GM12878 (cell line): Measurements from ENCODE around the gene DNAH11. TPM values are rescaled to one million over a fixed set of nuclear protein-coding genes. Genes with fewer than 3 reads are reported as not detected.
A peak's percentile ranks its signal among the peaks of the same experiment; 100 is the strongest.

Experiments
- ATAC-seq: fragments of 200-7000 bp; cut with Tn5 transposase; 3 replicates; pipeline ENCODE4 v1.9.1; 2020; ENCODE audit warnings: mild to moderate bottlenecking, moderate library complexity
- BruUV-seq: library from RNA; stranded (reverse); fragments of 400-500 nt; replicated peaks from 2 replicates; lab custom pipeline; 2021; lab: Mats Ljungman, UMichigan
- CTCF ChIA-PET: fragments of 300-600 bp; sonication (Branson Sonifier 250); formaldehyde crosslinking; extraction: SDS; loops from one replicate; lab custom pipeline; 2021; ENCODE audit warnings: inconsistent platforms; lab: Yijun Ruan, JAX
- POLR2A ChIA-PET: fragments of 350-600 bp; formaldehyde crosslinking; extraction: SDS; loops from one replicate; lab custom pipeline; 2021; ENCODE audit warnings: inconsistent platforms; lab: Charles Lee
- RAD21 ChIA-PET: fragments of 300-600 bp; sonication (Branson Sonifier 250); formaldehyde crosslinking; loops from one replicate; lab custom pipeline; 2023; ENCODE audit warnings: antibody characterized with exemption; ENCODE audit not compliant: unreplicated experiment; lab: Charles Lee
- SMC1A ChIA-PET: fragments of 300-600 bp; sonication (Branson Sonifier 250); formaldehyde crosslinking; loops from one replicate; lab custom pipeline; 2023; ENCODE audit not compliant: unreplicated experiment, uncharacterized antibody; lab: Charles Lee
- DNase-seq: peaks from one replicate; pipeline ENCODE4 v3.0.0-alpha.2; 2011; ENCODE audit warnings: low read depth, low spot score
- FAIRE-seq: peaks from 3 replicates; lab custom pipeline; 2011; peaks lifted over from hg19 to GRCh38; lab: Jason Lieb, UNC
- H2AFZ ChIP-seq: 2 replicates; pipeline ENCODE4 v1.6.0; 2011; ENCODE audit warnings: low read depth, low read length, control low read depth; ENCODE audit not compliant: control insufficient read depth
- H3K27ac ChIP-seq: 2 replicates; pipeline ENCODE4 v1.5.1; 2011; ENCODE audit warnings: control low read depth; ENCODE audit not compliant: control insufficient read depth, insufficient read depth
- H3K27me3 ChIP-seq, 2 experiments: replicated peaks in 1 of 2; 2 replicates each; pipeline versions ENCODE4 v1.6.0 to v1.6.1; 2011; ENCODE audit warnings: low read length in 1 of 2; ENCODE audit not compliant: control insufficient read depth in 2 of 2, insufficient read depth in 2 of 2
- H3K36me3 ChIP-seq, 2 experiments: 2 replicates each; pipeline ENCODE4 v1.5.1; 2011; ENCODE audit warnings: low read length in 1 of 2; ENCODE audit not compliant: control insufficient read depth in 2 of 2, insufficient read depth in 2 of 2
- H3K4me1 ChIP-seq: 2 replicates; pipeline ENCODE4 v1.6.1; 2011; ENCODE audit warnings: mild to moderate bottlenecking, low read length, moderate library complexity, mixed read lengths; ENCODE audit not compliant: control insufficient read depth, insufficient read depth
- H3K4me2 ChIP-seq: 2 replicates; pipeline ENCODE4 v1.6.0; 2011; ENCODE audit warnings: control low read depth; ENCODE audit not compliant: control insufficient read depth, insufficient read depth
- H3K4me3 ChIP-seq: fragments of 200-600 bp; sonication (generic); 2 replicates; pipeline ENCODE4 v1.5.1; 2016
- H3K79me2 ChIP-seq: 2 replicates; pipeline ENCODE4 v1.6.0; 2011; ENCODE audit warnings: low read length; ENCODE audit not compliant: control insufficient read depth, insufficient read depth
- H3K9ac ChIP-seq: 2 replicates; pipeline ENCODE4 v1.8.0; 2011; ENCODE audit warnings: low read length, control low read depth, mixed read lengths; ENCODE audit not compliant: control insufficient read depth, insufficient read depth
- H3K9me3 ChIP-seq: replicated peaks from 3 replicates; pipeline ENCODE4 v1.5.1; 2011; ENCODE audit warnings: mild to moderate bottlenecking, low read length; ENCODE audit not compliant: control insufficient read depth, insufficient read depth
- H4K20me1 ChIP-seq: 2 replicates; pipeline ENCODE4 v1.6.0; 2011; ENCODE audit not compliant: control insufficient read depth, insufficient read depth
- HSF1 ChIP-seq: fragments of 150-350 bp; IDR thresholded peaks from 2 replicates; pipeline ENCODE4 v1.6.1; 2014; ENCODE audit warnings: mild to moderate bottlenecking, low read depth, low read length
- JUND ChIP-seq: IDR thresholded peaks from 2 replicates; pipeline ENCODE4 v1.6.1; 2012; ENCODE audit warnings: low read depth, mild to moderate bottlenecking, low read length, improper control_type of control experiment, moderate library complexity
- KDM1A ChIP-seq: fragments of 200-600 bp; sonication (generic); IDR thresholded peaks from 2 replicates; pipeline ENCODE4 v1.6.1; 2016; ENCODE audit warnings: borderline replicate concordance
- KLF5 ChIP-seq: fragments of 450-650 bp; IDR thresholded peaks from 2 replicates; pipeline ENCODE4 v1.6.1; 2014; ENCODE audit warnings: mild to moderate bottlenecking; ENCODE audit not compliant: partially characterized antibody
- MTA2 ChIP-seq: fragments of 450-650 bp; IDR thresholded peaks from 2 replicates; pipeline ENCODE4 v1.6.1; 2016; ENCODE audit warnings: low read depth, mild to moderate bottlenecking, moderate library complexity
- ZNF217 ChIP-seq: fragments of 450-650 bp; IDR thresholded peaks from 2 replicates; pipeline ENCODE4 v1.6.1; 2017; ENCODE audit warnings: antibody characterized with exemption, mild to moderate bottlenecking
- WGBS: methylation state at CpG from one replicate; pipeline ENCODE4 v1.1.6; 2016; ENCODE audit warnings: low lambda C conversion rate; ENCODE audit not compliant: insufficient replicate concordance, insufficient coverage; ENCODE audit errors: missing lambda C conversion rate; 5-methylcytosine and 5-hydroxymethylcytosine counted together
- in situ Hi-C: fragments of 300-500 bp; cut with MboI; formaldehyde crosslinking; loops from 9 replicates; pipeline ENCODE4 v1.14.3; 2018; ENCODE audit warnings: mixed read lengths
- intact Hi-C: fragments of 100-400 bp; cut with micrococcal nuclease; formaldehyde crosslinking; loops from one replicate; pipeline ENCODE4 v1.14.2; 2022; ENCODE audit not compliant: unreplicated experiment
- polyA plus RNA-seq, 11 experiments: library from polyadenylated mRNA; depleted of rRNA in 4 of 11; unstranded in 6 of 11; stranded (reverse) in 5 of 11; fragments of >200 nt; fragmentation: Nextera tagmentation in 4 of 11; fragmentation: Illumina TruSeq in 1 of 11; extraction: Ambion mirVana in 4 of 11; extraction: Trizol in 1 of 11; gene quantifications; 1 replicate in 1 of 11; 2 replicates in 10 of 11; pipeline versions ENCODE4 v1.2.1 to v1.2.3, GENCODE V29; 2011 to 2016; ENCODE audit warnings: inconsistent platforms in 2 of 11, missing spikeins in 2 of 11, low read depth in 1 of 11
- total RNA-seq, 4 experiments: library from RNA; depleted of rRNA in 3 of 4; stranded (reverse); fragments of >200 nt in 3 of 4; fragmentation: Illumina TruSeq in 1 of 4; extraction: Trizol in 1 of 4; gene quantifications; 2 replicates each; pipeline versions ENCODE4 v1.2.1 to v1.2.3, GENCODE V29; 2013 to 2021
- TF ChIP-seq, protein P1 (sequence below): fragments of 450-650 bp; IDR thresholded peaks from 2 replicates; pipeline ENCODE4 v1.6.1; 2017; ENCODE audit warnings: mild to moderate bottlenecking, moderate library complexity
- TF ChIP-seq, protein P2 (sequence below): fragments of 450-650 bp; IDR thresholded peaks from 2 replicates; pipeline ENCODE4 v1.6.1; 2018; ENCODE audit warnings: mild to moderate bottlenecking, low read depth, moderate library complexity; ENCODE audit not compliant: partially characterized antibody

DNAH11 gene
- total and polyA plus RNA-seq, 10 of the 15 experiments (the other 5 are each of a cell fraction or from before 2014, with no cell fraction given) = 0.03 to 0.56 (median 0.10) TPM

- TF ChIP-seq, protein P1, sequence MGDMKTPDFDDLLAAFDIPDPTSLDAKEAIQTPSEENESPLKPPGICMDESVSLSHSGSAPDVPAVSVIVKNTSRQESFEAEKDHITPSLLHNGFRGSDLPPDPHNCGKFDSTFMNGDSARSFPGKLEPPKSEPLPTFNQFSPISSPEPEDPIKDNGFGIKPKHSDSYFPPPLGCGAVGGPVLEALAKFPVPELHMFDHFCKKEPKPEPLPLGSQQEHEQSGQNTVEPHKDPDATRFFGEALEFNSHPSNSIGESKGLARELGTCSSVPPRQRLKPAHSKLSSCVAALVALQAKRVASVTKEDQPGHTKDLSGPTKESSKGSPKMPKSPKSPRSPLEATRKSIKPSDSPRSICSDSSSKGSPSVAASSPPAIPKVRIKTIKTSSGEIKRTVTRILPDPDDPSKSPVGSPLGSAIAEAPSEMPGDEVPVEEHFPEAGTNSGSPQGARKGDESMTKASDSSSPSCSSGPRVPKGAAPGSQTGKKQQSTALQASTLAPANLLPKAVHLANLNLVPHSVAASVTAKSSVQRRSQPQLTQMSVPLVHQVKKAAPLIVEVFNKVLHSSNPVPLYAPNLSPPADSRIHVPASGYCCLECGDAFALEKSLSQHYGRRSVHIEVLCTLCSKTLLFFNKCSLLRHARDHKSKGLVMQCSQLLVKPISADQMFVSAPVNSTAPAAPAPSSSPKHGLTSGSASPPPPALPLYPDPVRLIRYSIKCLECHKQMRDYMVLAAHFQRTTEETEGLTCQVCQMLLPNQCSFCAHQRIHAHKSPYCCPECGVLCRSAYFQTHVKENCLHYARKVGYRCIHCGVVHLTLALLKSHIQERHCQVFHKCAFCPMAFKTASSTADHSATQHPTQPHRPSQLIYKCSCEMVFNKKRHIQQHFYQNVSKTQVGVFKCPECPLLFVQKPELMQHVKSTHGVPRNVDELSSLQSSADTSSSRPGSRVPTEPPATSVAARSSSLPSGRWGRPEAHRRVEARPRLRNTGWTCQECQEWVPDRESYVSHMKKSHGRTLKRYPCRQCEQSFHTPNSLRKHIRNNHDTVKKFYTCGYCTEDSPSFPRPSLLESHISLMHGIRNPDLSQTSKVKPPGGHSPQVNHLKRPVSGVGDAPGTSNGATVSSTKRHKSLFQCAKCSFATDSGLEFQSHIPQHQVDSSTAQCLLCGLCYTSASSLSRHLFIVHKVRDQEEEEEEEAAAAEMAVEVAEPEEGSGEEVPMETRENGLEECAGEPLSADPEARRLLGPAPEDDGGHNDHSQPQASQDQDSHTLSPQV = no peak
Observed at GRCh38 chr7:21944616-21945453, 402.0 kb downstream of the DNAH11 start (continued).

GRCh38 chr7:21945454-21946221 lies 402.8 kb downstream of the DNAH11 start, which contains the start of gene CDCA7L:
CDCA7L (minus strand) TSS chr7:21945899; CDS start chr7:21945804, 95 bp downstream.
- Histone ChIP-seq H3K4me3 (peak within 1 kb of the TSS; percentile 80), H3K4me1 (peaks cover 44% of the 10 kb centered on the region), H3K79me2 (peaks cover 15% of the 10 kb centered on the region), H3K9me3 (no peaks in the 10 kb centered on the region), H3K9ac (peak within 1 kb of the TSS; percentile 71), H3K36me3 (no peaks in the 10 kb centered on the region), H4K20me1 (no peaks in the 10 kb centered on the region), H3K4me2 (peak within 1 kb of the TSS; percentile 69), H3K27me3 (no peaks in the 10 kb centered on the region), H2AFZ (peak within 1 kb of the TSS; percentile 99), H3K27ac (peak within 1 kb of the TSS; percentile 85)
- DNase-seq (peak; percentile 32), ATAC-seq (peak; percentile 85), FAIRE-seq (peak; percentile 57)
- intact Hi-C loops = loop anchor here (2.0 to 10.0 kb wide), 4 partner anchors 21 to 591 kb away; no protein-coding TSS in a partner anchor
- WGBS = under 1% methylated on average over 72 of the region's 83 CpGs
- ChIA-PET CTCF (interaction anchor here (0.6 to 1.4 kb wide), 8 partner anchors 9 to 138 kb away, joined by 3 to 6 read pairs (median 4); no protein-coding TSS in a partner anchor), SMC1A (interaction anchor here (0.7 to 9.9 kb wide), 9 partner anchors 8 to 618 kb away, joined by 3 to 96 read pairs (median 3); no protein-coding TSS in a partner anchor), POLR2A (interaction anchor here (0.8 to 1.2 kb wide), 3 partner anchors 20 to 48 kb away, joined by 4 to 5 read pairs (median 5); no protein-coding TSS in a partner anchor), RAD21 (interaction anchor here (0.6 to 2.2 kb wide), 8 partner anchors 9 to 55 kb away, joined by 3 to 11 read pairs (median 5); no protein-coding TSS in a partner anchor)
- no TSS peak for BruUV-seq
- in situ Hi-C loops = loop anchor here (10.0 to 25.0 kb wide), 3 partner anchors 591 to 1708 kb away; partner anchors contain the start of gene HYCC1
- TF ChIP-seq ZNF217 (0 out of 2 replicates have a peak, but pooled peaks have one; percentile 13), KLF5 (peak; percentile 100), MTA2 (no peak), JUND (peak; percentile 99), HSF1 (0 out of 2 replicates have a peak, but pooled peaks have one; percentile 51), KDM1A (no peak)
- TF ChIP-seq, protein P2, sequence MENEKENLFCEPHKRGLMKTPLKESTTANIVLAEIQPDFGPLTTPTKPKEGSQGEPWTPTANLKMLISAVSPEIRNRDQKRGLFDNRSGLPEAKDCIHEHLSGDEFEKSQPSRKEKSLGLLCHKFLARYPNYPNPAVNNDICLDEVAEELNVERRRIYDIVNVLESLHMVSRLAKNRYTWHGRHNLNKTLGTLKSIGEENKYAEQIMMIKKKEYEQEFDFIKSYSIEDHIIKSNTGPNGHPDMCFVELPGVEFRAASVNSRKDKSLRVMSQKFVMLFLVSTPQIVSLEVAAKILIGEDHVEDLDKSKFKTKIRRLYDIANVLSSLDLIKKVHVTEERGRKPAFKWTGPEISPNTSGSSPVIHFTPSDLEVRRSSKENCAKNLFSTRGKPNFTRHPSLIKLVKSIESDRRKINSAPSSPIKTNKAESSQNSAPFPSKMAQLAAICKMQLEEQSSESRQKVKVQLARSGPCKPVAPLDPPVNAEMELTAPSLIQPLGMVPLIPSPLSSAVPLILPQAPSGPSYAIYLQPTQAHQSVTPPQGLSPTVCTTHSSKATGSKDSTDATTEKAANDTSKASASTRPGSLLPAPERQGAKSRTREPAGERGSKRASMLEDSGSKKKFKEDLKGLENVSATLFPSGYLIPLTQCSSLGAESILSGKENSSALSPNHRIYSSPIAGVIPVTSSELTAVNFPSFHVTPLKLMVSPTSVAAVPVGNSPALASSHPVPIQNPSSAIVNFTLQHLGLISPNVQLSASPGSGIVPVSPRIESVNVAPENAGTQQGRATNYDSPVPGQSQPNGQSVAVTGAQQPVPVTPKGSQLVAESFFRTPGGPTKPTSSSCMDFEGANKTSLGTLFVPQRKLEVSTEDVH = peak; percentile 98
